ENCODE measurements around the gene MMD2. TPM values are rescaled to one million over a fixed set of nuclear protein-coding genes. Genes with fewer than 3 reads are reported as not detected.
"Not testable (repeated sequence)": the region's sequence is repeated elsewhere in the genome, so short reads cannot be mapped to it uniquely, and the experiment has no call there.

Gene MMD2, protein sequence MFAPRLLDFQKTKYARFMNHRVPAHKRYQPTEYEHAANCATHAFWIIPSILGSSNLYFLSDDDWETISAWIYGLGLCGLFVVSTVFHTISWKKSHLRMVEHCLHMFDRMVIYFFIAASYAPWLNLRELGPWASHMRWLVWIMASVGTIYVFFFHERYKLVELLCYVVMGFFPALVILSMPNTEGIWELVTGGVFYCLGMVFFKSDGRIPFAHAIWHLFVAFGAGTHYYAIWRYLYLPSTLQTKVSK
- not detected for total RNA-seq

DNA sequence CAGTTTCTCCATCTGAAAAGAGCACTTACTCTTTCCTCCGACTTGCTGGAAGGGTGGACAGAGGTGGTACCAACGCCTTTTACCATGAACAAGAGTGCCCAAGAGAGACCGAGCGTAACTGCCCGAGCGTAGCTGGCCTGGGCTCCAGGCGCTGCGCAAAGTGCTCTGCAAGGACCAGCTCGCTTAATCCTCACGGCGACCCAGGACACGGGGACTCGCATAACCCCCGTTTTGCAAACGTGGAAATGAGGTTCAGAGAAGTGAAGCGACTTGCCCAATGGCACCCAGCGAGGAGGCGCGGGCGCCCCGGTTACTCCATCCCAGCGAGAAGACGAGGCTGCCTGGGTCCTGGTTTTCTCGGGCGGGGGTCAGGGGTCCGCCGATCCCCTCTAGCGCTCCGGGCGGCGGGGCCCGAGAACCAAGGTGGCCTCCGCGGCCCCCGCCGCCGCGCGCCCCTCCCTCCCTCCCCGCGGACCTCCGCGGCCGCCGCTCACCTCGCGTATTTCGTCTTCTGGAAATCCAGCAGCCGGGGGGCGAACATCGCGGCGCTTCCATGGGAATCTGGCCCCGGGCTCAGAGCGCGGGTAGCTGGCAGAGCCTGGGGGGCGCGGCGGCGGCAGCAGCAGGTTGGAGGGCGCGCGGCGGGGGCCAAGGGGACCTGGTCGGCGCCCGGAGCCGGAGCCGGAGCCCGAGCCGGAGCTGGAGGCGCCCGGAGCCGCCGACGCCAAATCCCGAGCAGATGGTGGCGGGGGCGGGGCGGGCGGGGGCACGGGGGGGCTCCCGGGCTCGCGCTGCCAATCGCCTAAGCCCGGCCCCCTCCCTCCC, at the start of gene MMD2:
Gene MMD2, minus strand, starts transcription at position 711 of the 825 bp plus-strand sequence. Its CDS starts 170 bp downstream, at position 541.
- no peak within 1 kb of the TSS for H3K4me3 Mint-ChIP-seq
- H3K9me3 Mint-ChIP-seq (ENCODE audit: insufficient read depth): no peaks in the 10 kb centered on the region
- H3K27me3 Mint-ChIP-seq (ENCODE audit: low read depth): peaks cover 19% of the 10 kb centered on the region
- no peak within 1 kb of the TSS for H3K27ac Mint-ChIP-seq
- CTCF ChIA-PET: no interaction called here
- DNase-seq (no peak), ATAC-seq (no peak)
- POLR2A ChIA-PET: no interaction called here
- H3K36me3 Mint-ChIP-seq (ENCODE audit: low read depth): no peaks in the 10 kb centered on the region
- H3K4me1 Mint-ChIP-seq (ENCODE audit: low read depth): peaks cover 2% of the 10 kb centered on the region

DNA sequence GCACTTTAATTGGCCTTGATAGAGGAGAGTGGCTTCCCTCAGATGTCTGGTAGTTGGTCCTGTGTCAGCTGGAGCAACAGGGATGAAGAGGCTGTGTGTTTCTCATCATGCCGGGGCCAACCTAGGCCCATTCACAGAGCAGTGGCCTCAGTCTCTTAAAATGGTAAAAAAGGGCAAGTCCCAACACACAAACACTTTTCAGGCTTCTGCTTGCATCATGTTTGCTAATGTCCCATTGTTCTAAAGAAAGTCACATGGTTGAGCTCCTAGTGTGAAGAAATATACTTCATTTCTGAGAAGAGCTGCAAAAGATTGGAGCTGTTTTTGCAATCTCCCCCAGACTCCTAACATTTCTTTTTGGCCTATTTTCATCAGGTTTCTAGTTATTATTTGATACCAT, 46.1 kb upstream of the MMD2 start:
- Mint-ChIP-seq H3K4me1 (ENCODE audit: low read depth) (no peaks in the 10 kb centered on the region), H3K27ac (no peak overlapping the region), H3K36me3 (ENCODE audit: low read depth) (peaks cover 34% of the 10 kb centered on the region), H3K4me3 (no peak overlapping the region), H3K9me3 (ENCODE audit: insufficient read depth) (no peaks in the 10 kb centered on the region), H3K27me3 (ENCODE audit: low read depth) (no peaks in the 10 kb centered on the region)
- ChIA-PET POLR2A (no interaction called here), CTCF (interaction anchor here (1.2 kb wide), 1 partner anchor 31 kb away, joined by 3 read pairs; no protein-coding TSS in a partner anchor)
- no peak for DNase-seq
- no peak for ATAC-seq

DNA sequence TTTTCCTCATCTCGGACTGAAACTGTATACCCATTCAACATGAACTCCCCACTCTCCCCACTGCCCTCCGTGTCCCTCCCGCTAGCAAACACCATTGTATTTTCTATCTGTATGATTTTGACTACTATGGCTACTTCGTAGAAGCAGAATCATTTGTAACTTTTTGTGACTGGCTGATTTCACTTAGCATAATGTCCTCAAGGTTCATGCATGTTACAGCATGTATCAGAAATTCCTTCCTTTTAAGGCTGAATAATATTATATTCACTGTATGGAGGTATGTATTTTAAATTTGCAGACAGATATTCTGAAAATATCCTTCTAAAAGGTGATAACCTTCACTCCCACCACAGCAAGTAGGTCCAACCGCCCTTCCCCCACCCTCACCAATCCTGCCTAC, 42.9 kb upstream of the MMD2 start:
- Mint-ChIP-seq H3K27ac (no peak overlapping the region), H3K9me3 (ENCODE audit: insufficient read depth) (no peaks in the 10 kb centered on the region), H3K36me3 (ENCODE audit: low read depth) (peaks cover 31% of the 10 kb centered on the region), H3K27me3 (ENCODE audit: low read depth) (no peaks in the 10 kb centered on the region), H3K4me3 (no peak overlapping the region), H3K4me1 (ENCODE audit: low read depth) (no peaks in the 10 kb centered on the region)
- ATAC-seq (no peak), DNase-seq (no peak)
- POLR2A ChIA-PET: no interaction called here
- CTCF ChIA-PET: no interaction called here

DNA sequence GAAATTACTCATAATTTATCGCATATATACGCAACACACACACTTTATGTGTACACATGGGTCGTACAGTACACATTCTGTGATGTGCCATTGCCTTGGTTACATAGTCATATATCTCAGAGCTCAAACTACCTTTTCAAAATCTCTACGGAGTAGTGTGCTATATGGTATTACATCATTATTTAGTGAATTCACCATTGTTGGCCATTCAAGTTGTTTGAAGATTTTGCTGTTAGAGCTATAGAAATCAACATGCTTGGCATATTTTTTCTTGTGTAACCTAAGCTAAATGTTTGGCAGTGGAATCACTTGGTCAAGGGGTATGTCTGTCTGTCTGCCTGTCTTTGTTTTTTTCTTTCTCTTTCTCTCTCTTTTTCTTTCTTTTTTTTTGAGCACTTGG, 42.0 kb upstream of the MMD2 start:
- ATAC-seq: no peak

DNA sequence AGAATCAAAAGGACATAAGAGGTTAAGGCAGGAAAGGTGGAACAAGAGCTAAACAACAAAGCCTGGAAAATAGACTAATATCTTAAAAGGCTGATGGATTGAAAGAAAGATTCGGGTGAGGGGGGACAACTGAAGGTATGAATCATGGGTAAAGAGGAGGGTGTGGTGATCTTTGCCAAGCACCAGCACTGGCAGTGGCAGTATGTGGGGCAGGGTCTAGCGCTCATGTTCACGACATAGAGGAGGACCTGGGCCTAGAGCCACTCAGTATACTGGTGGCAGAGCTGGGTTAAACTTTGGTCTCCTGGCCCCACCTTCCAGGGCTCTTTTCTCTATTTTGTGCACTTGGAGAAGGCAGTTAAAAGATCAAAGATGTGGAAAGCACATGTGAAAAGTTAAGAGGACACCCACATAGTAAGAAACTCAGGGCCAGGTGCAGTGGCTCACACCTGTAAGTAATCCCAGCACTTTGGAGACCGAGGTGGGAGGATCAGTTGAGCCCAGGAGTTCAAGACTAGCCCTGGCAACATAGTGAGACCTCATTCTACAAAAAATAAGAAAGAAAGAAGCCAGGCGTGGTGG, 40.5 kb upstream of the MMD2 start:
- H3K9me3 Mint-ChIP-seq (ENCODE audit: insufficient read depth): no peaks in the 10 kb centered on the region
- H3K36me3 Mint-ChIP-seq (ENCODE audit: low read depth): peaks cover 35% of the 10 kb centered on the region
- H3K4me3 Mint-ChIP-seq: no peak overlapping the region
- no peak overlapping the region for H3K27ac Mint-ChIP-seq
- no peaks in the 10 kb centered on the region for H3K4me1 Mint-ChIP-seq (ENCODE audit: low read depth)
- ChIA-PET CTCF (interaction anchor here (0.6 kb wide), 1 partner anchor 11 kb away, joined by 3 read pairs; no protein-coding TSS in a partner anchor), POLR2A (no interaction called here)
- H3K27me3 Mint-ChIP-seq (ENCODE audit: low read depth): no peaks in the 10 kb centered on the region
- no peak for DNase-seq
- no peak for ATAC-seq

More for the DNA sequence above, 42.0 kb upstream of the MMD2 start:
- H3K4me1 Mint-ChIP-seq (ENCODE audit: low read depth): no peaks in the 10 kb centered on the region
- H3K9me3 Mint-ChIP-seq (ENCODE audit: insufficient read depth): no peaks in the 10 kb centered on the region
- CTCF ChIA-PET: interaction anchor here (1.1 to 1.3 kb wide), 2 partner anchors 27 to 86 kb away, joined by 4 to 8 read pairs; no protein-coding TSS in a partner anchor
- DNase-seq: no peak
- POLR2A ChIA-PET: no interaction called here
- H3K27ac Mint-ChIP-seq: no peak overlapping the region
- H3K36me3 Mint-ChIP-seq (ENCODE audit: low read depth): peaks cover 31% of the 10 kb centered on the region
- no peak overlapping the region for H3K4me3 Mint-ChIP-seq
- H3K27me3 Mint-ChIP-seq (ENCODE audit: low read depth): no peaks in the 10 kb centered on the region

DNA sequence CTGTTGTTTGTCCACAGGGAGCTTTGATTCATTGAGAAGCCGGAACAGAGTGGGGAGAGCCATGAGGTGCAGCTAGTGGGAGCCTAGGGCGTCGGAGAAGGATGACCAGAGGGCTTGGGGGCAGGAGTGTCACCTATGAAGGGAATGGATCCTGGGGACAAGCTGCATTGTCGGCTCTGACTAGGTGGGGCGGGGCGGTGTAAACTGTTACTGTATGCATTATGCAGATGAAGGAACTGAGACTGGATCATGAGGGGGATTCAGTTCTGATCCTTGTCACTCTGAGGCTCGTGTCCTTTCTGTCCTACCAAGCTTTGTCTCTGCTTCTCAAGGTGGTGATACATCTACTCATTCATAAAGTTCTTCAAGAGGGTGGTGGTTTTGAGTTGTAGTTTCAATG, 39.9 kb upstream of the MMD2 start:
- Mint-ChIP-seq H3K36me3 (ENCODE audit: low read depth) (peaks cover 35% of the 10 kb centered on the region), H3K9me3 (ENCODE audit: insufficient read depth) (no peaks in the 10 kb centered on the region), H3K4me3 (no peak overlapping the region), H3K27ac (no peak overlapping the region), H3K27me3 (ENCODE audit: low read depth) (no peaks in the 10 kb centered on the region), H3K4me1 (ENCODE audit: low read depth) (no peaks in the 10 kb centered on the region)
- DNase-seq: no peak
- POLR2A ChIA-PET: no interaction called here
- CTCF ChIA-PET: interaction anchor here (1.1 kb wide), 1 partner anchor 87 kb away, joined by 3 read pairs; no protein-coding TSS in a partner anchor
- no peak for ATAC-seq

DNA sequence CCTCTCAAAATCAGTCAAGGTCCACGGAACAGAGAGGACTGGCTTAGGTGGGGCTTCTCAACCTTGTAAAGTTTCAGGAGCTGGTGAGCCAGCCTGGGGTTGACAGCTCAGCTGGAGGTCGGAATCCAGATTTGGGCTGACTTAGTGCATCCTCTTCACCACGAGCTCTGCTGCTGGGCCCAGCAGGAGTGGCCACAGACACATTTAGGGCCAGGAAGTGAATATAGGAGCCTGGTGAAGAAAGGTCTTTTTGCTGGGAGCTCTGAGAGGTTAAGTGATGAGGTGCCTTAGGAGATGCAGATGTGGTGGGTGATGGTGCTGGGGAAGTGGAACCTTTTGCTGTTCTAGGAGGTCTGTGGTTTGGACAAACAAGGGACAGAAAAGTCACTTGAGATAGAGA, 39.3 kb upstream of the MMD2 start:
- H3K4me3 Mint-ChIP-seq: no peak overlapping the region
- CTCF ChIA-PET: interaction anchor here (1.1 kb wide), 1 partner anchor 88 kb away, joined by 3 read pairs; no protein-coding TSS in a partner anchor
- H3K27me3 Mint-ChIP-seq (ENCODE audit: low read depth): no peaks in the 10 kb centered on the region
- H3K36me3 Mint-ChIP-seq (ENCODE audit: low read depth): peaks cover 38% of the 10 kb centered on the region
- ATAC-seq (no peak), DNase-seq (no peak)
- H3K4me1 Mint-ChIP-seq (ENCODE audit: low read depth): no peaks in the 10 kb centered on the region
- H3K27ac Mint-ChIP-seq: no peak overlapping the region
- no peaks in the 10 kb centered on the region for H3K9me3 Mint-ChIP-seq (ENCODE audit: insufficient read depth)
- POLR2A ChIA-PET: no interaction called here

DNA sequence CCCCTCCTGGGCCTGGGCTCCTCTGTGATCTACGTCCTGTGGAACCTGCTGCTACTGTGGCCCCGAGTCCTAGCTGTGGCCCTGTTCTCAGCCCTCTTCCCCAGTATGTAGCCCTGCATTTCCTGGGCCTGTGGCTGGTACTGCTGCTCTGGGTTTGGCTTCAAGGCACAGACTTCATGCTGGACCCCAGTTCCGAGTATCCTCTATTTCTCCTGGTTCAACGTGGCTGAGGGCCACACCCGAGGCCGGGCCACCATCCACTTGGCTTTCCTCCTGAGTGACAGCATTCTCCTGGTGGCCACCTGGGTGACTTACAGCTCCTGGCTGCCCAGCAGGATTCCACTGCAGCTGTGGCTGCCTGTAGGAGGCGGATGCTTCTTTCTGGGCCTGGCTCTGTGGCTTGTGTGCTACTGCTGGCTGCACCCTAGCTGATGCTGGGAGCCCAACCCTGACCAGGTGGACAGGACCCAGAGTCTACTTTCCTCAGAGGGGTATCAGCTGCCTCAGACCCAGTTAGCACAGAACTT, 37.8 kb upstream of the MMD2 start:
- DNase-seq (no peak), ATAC-seq (no peak)
- ChIA-PET POLR2A (no interaction called here), CTCF (no interaction called here)
- no peaks in the 10 kb centered on the region for H3K4me1 Mint-ChIP-seq (ENCODE audit: low read depth)
- no peaks in the 10 kb centered on the region for H3K9me3 Mint-ChIP-seq (ENCODE audit: insufficient read depth)
- H3K36me3 Mint-ChIP-seq (ENCODE audit: low read depth): peaks cover 36% of the 10 kb centered on the region
- no peaks in the 10 kb centered on the region for H3K27me3 Mint-ChIP-seq (ENCODE audit: low read depth)
- no peak overlapping the region for H3K4me3 Mint-ChIP-seq
- H3K27ac Mint-ChIP-seq: no peak overlapping the region

DNA sequence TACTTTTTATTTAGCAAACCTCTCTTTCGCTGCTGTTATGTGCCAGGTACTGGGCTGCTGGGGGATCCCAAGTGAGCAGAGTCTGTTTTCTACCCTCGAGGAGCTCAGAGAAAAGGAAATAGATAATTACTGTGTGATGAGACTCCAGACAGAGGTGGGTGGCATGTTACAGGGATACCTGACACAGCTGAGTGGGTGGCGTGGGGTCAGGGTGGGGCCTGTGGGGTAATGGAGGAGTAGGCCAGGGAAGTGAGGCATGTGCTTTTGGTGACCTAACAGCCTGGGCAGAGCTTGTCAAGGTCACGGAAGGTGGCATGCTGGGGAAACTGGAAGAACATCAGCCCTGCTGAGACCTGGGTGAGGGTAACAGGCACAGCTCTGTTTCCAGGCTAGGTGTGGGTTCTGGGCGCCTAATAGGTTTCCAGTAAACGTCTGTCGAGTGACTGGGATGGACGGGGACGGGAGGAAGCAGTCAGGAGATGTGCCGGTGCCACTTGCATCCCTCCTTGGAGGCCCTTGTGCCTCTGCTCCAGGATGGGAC, 36.5 kb upstream of the MMD2 start:
- DNase-seq (no peak), ATAC-seq (no peak)
- Mint-ChIP-seq H3K27ac (no peak overlapping the region), H3K9me3 (ENCODE audit: insufficient read depth) (no peaks in the 10 kb centered on the region), H3K4me3 (no peak overlapping the region), H3K4me1 (ENCODE audit: low read depth) (no peaks in the 10 kb centered on the region), H3K27me3 (ENCODE audit: low read depth) (no peaks in the 10 kb centered on the region), H3K36me3 (ENCODE audit: low read depth) (peaks cover 32% of the 10 kb centered on the region)
- ChIA-PET POLR2A (no interaction called here), CTCF (no interaction called here)

DNA sequence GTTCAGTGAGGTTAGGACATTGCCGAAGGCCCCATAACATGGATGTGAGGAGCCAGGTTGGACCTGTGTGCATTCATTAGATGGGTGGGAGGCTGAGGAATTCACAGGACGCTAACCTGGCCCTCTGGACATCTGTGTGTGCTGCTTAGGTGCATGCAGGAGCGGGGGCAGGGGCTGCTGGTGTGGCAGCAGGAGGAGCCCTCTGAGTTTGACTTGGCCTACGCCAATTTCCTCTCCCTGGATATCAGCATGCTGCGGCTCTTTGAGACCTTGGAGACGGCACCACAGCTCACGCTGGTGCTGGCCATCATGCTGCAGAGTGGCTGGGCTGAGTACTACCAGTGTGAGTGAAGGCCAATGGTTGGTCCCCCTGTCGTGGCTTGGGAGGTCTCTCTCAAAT, 34.5 kb upstream of the MMD2 start:
- ATAC-seq: no peak
- Mint-ChIP-seq H3K36me3 (ENCODE audit: low read depth) (peaks cover 36% of the 10 kb centered on the region), H3K9me3 (ENCODE audit: insufficient read depth) (no peaks in the 10 kb centered on the region), H3K4me1 (ENCODE audit: low read depth) (no peaks in the 10 kb centered on the region), H3K27ac (peak overlapping the region; percentile 25), H3K27me3 (ENCODE audit: low read depth) (no peaks in the 10 kb centered on the region), H3K4me3 (no peak overlapping the region)
- ChIA-PET POLR2A (no interaction called here), CTCF (no interaction called here)
- DNase-seq: no peak

DNA sequence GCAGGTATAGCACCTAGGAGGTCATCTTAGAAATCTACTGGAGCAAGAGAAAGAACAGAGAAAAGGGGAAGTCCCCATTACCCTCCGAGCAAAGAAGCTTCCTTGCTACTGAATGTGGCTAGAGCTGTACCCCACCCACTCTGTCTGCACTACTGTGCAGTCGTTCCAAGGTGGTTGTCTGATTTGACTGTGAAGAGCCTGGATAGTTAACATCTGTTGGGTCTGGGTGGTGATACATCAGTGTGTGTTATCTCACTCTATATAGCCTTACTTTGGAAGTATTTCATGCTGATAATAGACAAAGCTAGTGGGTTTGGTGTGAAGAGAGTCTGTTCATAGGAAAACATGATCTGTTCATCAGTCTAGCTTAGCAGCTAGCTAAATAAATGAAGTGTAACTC, 23.8 kb upstream of the MMD2 start:
- H3K4me1 Mint-ChIP-seq (ENCODE audit: low read depth): peaks cover 26% of the 10 kb centered on the region
- H3K27me3 Mint-ChIP-seq (ENCODE audit: low read depth); H3K27ac Mint-ChIP-seq; H3K4me3 Mint-ChIP-seq; POLR2A ChIA-PET; H3K9me3 Mint-ChIP-seq (ENCODE audit: insufficient read depth); DNase-seq: not testable (repeated sequence)
- ATAC-seq: peak; percentile 47
- peaks cover 72% of the 10 kb centered on the region for H3K36me3 Mint-ChIP-seq (ENCODE audit: low read depth)
- CTCF ChIA-PET: interaction anchor here (0.8 to 1.9 kb wide), 2 partner anchors 10 to 103 kb away, joined by 3 to 20 read pairs; no protein-coding TSS in a partner anchor
